ENCODE measurements around the gene GRM5. TPM values are rescaled to one million over a fixed set of nuclear protein-coding genes. Genes with fewer than 3 reads are reported as not detected.

Gene GRM5
- total RNA-seq, 4 donors from 2014 or later, result not detected

DNA sequence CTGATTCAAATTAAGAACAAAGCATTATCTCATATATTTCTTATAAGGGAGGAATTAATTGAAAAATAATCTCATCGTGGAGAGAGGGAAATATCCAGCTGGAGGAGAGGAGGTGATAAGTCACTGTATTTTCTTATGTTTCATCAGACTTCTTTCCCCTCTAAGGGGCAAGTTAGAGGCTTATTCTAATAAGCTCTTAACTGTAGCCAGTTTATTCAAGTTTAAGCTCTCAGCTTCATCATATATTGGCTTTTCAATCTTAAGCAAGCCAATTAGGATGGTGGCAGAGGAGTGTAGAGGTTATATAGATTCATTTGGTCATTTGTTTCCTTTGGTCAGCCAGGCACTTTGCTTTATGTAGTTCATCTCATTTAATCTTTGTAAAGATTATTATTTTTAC is 256.7 kb downstream of the GRM5 start:
- H3K27ac ChIP-seq, result no peak overlapping the region
- no peak for TF ChIP-seq EP300 (IDR thresholded peaks at IDR 0.05; ENCODE audit: low read depth)
- TF ChIP-seq CTCF (IDR thresholded peaks at IDR 0.05), result no peak
- TF ChIP-seq POLR2A (IDR thresholded peaks at IDR 0.05), result no peak
- no peak for TF ChIP-seq POLR2AphosphoS5 (IDR thresholded peaks at IDR 0.05)
- no peaks in the 10 kb centered on the region for H3K27me3 ChIP-seq
- no peaks in the 10 kb centered on the region for H3K4me1 ChIP-seq
- intact Hi-C loops (cut with DNase I; ENCODE audit: low total_unique reads), result no loop called here
- no peaks in the 10 kb centered on the region for H3K36me3 ChIP-seq
- H3K9me3 ChIP-seq, result no peaks in the 10 kb centered on the region
- 78 to 80% methylated on average over 1 of the region's 1 CpG for WGBS, 2 donors (ENCODE audit: low coverage in 1 of 2)
- no peak overlapping the region for H3K4me3 ChIP-seq
- no peak for DNase-seq
- in situ Hi-C loops (cut with MboI; ENCODE audit: low pct_ligation_motif_present in 1 of 4, low pct_unique_long_range_greater_than_20kb in 1 of 4, low sequenced_read_pairs in 3 of 4), result no loop called here

DNA sequence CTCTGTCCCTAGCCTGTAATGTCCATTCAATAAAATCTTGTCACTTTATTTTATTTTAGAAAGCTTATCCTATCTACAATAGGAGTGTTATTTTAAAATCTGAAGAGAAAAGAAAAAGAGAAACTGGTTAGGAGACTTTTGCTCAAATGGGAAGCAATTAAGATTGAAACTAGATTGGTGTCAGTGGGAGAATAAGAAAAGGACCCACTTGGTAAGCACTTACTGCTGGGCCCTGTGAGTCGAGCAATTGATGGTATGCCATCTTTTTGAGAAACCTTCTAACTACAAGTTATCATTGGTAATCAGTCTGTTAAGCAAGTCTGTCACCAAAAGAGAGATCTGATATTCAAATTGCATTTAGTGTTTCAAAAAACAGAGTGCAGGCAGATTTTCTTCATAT is 258.4 kb downstream of the GRM5 start:
- no peaks in the 10 kb centered on the region for H3K27me3 ChIP-seq
- H3K27ac ChIP-seq, result no peak overlapping the region
- 53 to 55% methylated on average over 1 of the region's 1 CpG for WGBS, 2 donors (ENCODE audit: low coverage in 1 of 2)

GRCh38 chr11:88806410-88806809 is 259.4 kb downstream of the GRM5 start:
- no peak for DNase-seq
- Histone ChIP-seq H3K36me3 (no peaks in the 10 kb centered on the region), H3K9me3 (no peaks in the 10 kb centered on the region), H3K4me3 (no peak overlapping the region), H3K27ac (no peak overlapping the region), H3K4me1 (peaks cover 0 to 8% (median under 1%) of the 10 kb centered on the region in 4 donors), H3K27me3 (no peaks in the 10 kb centered on the region)
- WGBS, 2 donors (ENCODE audit: low coverage in 1 of 2), result 64 to 73% methylated on average over 1 of the region's 1 CpG
- intact Hi-C loops (cut with DNase I; ENCODE audit: low total_unique reads), result no loop called here
- in situ Hi-C loops (cut with MboI; ENCODE audit: low pct_ligation_motif_present in 1 of 4, low pct_unique_long_range_greater_than_20kb in 1 of 4, low sequenced_read_pairs in 3 of 4), result no loop called here
- TF ChIP-seq POLR2AphosphoS5 (IDR thresholded peaks at IDR 0.05) (no peak), CTCF (IDR thresholded peaks at IDR 0.05) (no peak), EP300 (IDR thresholded peaks at IDR 0.05; ENCODE audit: low read depth) (no peak), POLR2A (IDR thresholded peaks at IDR 0.05) (no peak)

More for the DNA sequence above, 258.4 kb downstream of the GRM5 start:
- no peaks in the 10 kb centered on the region for H3K9me3 ChIP-seq
- no peak overlapping the region for H3K4me3 ChIP-seq
- DNase-seq, result no peak
- no peak for TF ChIP-seq POLR2A (IDR thresholded peaks at IDR 0.05)
- no peak for TF ChIP-seq POLR2AphosphoS5 (IDR thresholded peaks at IDR 0.05)
- TF ChIP-seq EP300 (IDR thresholded peaks at IDR 0.05; ENCODE audit: low read depth), result no peak
- no peak for TF ChIP-seq CTCF (IDR thresholded peaks at IDR 0.05)
- H3K4me1 ChIP-seq, result no peaks in the 10 kb centered on the region
- in situ Hi-C loops (cut with MboI; ENCODE audit: low pct_ligation_motif_present in 1 of 4, low pct_unique_long_range_greater_than_20kb in 1 of 4, low sequenced_read_pairs in 3 of 4) (no loop called here), intact Hi-C loops (cut with DNase I; ENCODE audit: low total_unique reads) (no loop called here)
- no peaks in the 10 kb centered on the region for H3K36me3 ChIP-seq

DNA sequence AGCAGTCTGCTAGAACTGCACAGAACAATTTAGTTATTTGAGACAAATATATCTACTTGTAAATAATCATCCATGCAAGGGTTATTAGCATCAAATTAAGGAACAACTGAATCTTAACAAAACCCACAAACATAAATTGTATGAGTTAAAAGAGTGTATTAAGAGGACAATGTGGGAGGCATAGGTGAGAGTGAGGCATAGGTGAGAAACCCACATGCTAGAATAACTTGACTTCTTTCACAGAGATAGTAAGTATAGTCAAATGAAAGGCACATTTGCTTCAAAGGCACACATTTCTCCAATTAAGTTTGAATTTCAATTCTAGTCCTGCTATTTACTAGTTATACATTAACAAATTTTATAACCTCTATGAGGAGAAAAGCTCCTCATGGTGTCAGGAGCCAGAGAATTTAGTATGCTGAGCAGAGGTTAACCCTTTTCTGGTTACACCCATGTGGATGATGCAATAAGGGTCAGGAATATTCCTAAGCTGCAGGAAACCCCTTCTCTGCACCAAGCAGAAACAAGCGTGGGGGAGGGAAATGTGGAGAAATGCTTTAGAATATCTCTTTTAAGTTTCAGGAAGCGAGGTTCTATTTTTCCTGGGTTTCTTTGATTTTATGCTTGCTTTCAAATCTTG is 264.2 kb downstream of the GRM5 start:
- H3K27ac ChIP-seq, result peak overlapping the region in 1 of 4 donors; percentile 28
- peaks cover 0 to 18% (median 8%) of the 10 kb centered on the region in 4 donors for H3K4me1 ChIP-seq
- TF ChIP-seq EP300 (IDR thresholded peaks at IDR 0.05; ENCODE audit: low read depth) (no peak), CTCF (IDR thresholded peaks at IDR 0.05) (no peak), POLR2AphosphoS5 (IDR thresholded peaks at IDR 0.05) (no peak), POLR2A (IDR thresholded peaks at IDR 0.05) (no peak)
- intact Hi-C loops (cut with DNase I; ENCODE audit: low total_unique reads), result no loop called here
- H3K9me3 ChIP-seq, result no peaks in the 10 kb centered on the region
- H3K36me3 ChIP-seq, result no peaks in the 10 kb centered on the region
- DNase-seq, result no peak
- H3K4me3 ChIP-seq, result no peak overlapping the region
- in situ Hi-C loops (cut with MboI; ENCODE audit: low pct_ligation_motif_present in 1 of 4, low pct_unique_long_range_greater_than_20kb in 1 of 4, low sequenced_read_pairs in 3 of 4), result no loop called here
- 39 to 56% methylated on average over 2 of the region's 2 CpGs for WGBS, 2 donors (ENCODE audit: low coverage in 1 of 2)
- no peaks in the 10 kb centered on the region for H3K27me3 ChIP-seq

All from transverse colon (tissue), 4 donors.